ENCODE measurements around the gene EFCAB13.

- TF ChIP-seq CTCF (IDR thresholded peaks at IDR 0.05) (no peak), POLR2A (IDR thresholded peaks at IDR 0.05) (no peak)
Observed at GRCh38 chr17:47352848-47353247, 29.1 kb downstream of the EFCAB13 start.
